Measurements from ENCODE around the gene ZNF70. TPM values are rescaled to one million over a fixed set of nuclear protein-coding genes. Genes with fewer than 3 reads are reported as not detected.

Gene ZNF70
- total and polyA plus RNA-seq, 2 of the 13 experiments (the other 11 are each of a cell fraction or from before 2014, with no cell fraction given), result 0.62 to 3.6 TPM

DNA sequence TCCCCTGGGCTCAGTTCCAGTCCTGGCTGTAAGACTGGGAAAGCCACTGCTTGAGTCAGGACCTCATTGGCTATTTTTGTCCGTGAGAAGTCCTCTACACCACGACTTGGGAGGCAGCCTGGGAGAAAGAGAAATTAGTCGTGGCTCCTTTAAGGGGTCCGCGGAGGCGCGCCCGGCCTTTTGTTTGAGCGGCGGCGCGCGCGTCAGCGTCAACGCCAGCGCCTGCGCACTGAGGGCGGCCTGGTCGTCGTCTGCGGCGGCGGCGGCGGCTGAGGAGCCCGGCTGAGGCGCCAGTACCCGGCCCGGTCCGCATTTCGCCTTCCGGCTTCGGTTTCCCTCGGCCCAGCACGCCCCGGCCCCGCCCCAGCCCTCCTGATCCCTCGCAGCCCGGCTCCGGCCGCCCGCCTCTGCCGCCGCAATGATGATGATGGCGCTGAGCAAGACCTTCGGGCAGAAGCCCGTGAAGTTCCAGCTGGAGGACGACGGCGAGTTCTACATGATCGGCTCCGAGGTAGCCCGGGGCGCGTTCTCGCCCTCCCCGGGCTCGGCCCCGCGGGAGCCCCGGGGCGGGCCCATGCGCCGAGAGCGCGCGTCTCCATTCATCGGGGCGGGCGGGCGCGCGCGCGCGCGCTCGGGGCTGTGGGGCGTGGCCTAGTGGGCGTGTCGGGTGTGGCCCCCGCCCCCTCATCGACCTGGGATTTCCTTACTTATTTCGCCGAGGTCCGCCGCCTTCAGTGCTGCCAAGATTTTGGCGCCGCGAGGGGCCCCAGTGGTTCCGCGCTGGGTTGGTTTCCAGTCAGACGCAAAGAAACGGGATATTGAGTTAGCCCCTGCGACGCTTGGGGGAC is 36.1 kb upstream of the ZNF70 start, which contains the start of gene SMARCB1 (continued):
- no peak for TF ChIP-seq ZNF589 (CRISPR knock-in tag; conservative IDR thresholded peaks at IDR 0.05)
- TF ChIP-seq ZNF44 (CRISPR knock-in tag; IDR thresholded peaks at IDR 0.05), result peak; percentile 14; the same call in 1 of the 2 replicates
- TF ChIP-seq ZNF292 (CRISPR knock-in tag; IDR thresholded peaks at IDR 0.05; ENCODE audit: borderline replicate concordance, low read depth), result no peak
- no peak for TF ChIP-seq ZKSCAN8 (CRISPR knock-in tag; IDR thresholded peaks at IDR 0.05; ENCODE audit: borderline replicate concordance)
- TF ChIP-seq, protein P1, sequence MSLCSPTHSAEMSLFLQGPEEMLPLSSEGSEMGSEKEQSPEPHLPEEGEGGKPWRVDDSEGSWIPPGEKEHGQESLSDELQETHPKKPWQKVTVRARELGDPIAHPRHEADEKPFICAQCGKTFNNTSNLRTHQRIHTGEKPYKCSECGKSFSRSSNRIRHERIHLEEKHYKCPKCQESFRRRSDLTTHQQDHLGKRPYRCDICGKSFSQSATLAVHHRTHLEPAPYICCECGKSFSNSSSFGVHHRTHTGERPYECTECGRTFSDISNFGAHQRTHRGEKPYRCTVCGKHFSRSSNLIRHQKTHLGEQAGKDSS (CRISPR knock-in tag; IDR thresholded peaks at IDR 0.05; ENCODE audit: borderline replicate concordance, low read depth), result no peak; the same call in 1 of the 2 replicates
- no peak for TF ChIP-seq JUND (CRISPR knock-in tag; IDR thresholded peaks at IDR 0.05)
- TF ChIP-seq STAG1 (CRISPR knock-in tag; IDR thresholded peaks at IDR 0.05), result no peak
- TF ChIP-seq MIXL1 (CRISPR knock-in tag; IDR thresholded peaks at IDR 0.05), result no peak
- TF ChIP-seq ZNF629 (CRISPR knock-in tag; conservative IDR thresholded peaks at IDR 0.05), result no peak; the same call in 1 of the 2 replicates
- no peak for TF ChIP-seq ARID2 (CRISPR knock-in tag; IDR thresholded peaks at IDR 0.05; ENCODE audit: borderline replicate concordance)
- 0 out of 2 replicates have a peak, but pooled peaks have one; percentile 13 for TF ChIP-seq DNMT1 (CRISPR knock-in tag; IDR thresholded peaks at IDR 0.05)
- peak; percentile 25; the same call in 1 of the 2 replicates for TF ChIP-seq MYC (CRISPR knock-in tag; IDR thresholded peaks at IDR 0.05; ENCODE audit: borderline replicate concordance)
- TF ChIP-seq, protein P2, sequence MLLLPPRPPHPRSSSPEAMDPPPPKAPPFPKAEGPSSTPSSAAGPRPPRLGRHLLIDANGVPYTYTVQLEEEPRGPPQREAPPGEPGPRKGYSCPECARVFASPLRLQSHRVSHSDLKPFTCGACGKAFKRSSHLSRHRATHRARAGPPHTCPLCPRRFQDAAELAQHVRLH (CRISPR knock-in tag; IDR thresholded peaks at IDR 0.05; ENCODE audit: borderline replicate concordance, low read depth), result no peak
- no peak; the same call in 1 of the 2 replicates for TF ChIP-seq ZNF703 (CRISPR knock-in tag; IDR thresholded peaks at IDR 0.05; ENCODE audit: borderline replicate concordance)
- TF ChIP-seq ZNF569 (CRISPR knock-in tag; IDR thresholded peaks at IDR 0.05; ENCODE audit: borderline replicate concordance), result no peak
- no peak for TF ChIP-seq ZNF432 (CRISPR knock-in tag; IDR thresholded peaks at IDR 0.05; ENCODE audit: borderline replicate concordance)
- no peak for TF ChIP-seq SMARCC2 (IDR thresholded peaks at IDR 0.05)
- TF ChIP-seq, protein P3, sequence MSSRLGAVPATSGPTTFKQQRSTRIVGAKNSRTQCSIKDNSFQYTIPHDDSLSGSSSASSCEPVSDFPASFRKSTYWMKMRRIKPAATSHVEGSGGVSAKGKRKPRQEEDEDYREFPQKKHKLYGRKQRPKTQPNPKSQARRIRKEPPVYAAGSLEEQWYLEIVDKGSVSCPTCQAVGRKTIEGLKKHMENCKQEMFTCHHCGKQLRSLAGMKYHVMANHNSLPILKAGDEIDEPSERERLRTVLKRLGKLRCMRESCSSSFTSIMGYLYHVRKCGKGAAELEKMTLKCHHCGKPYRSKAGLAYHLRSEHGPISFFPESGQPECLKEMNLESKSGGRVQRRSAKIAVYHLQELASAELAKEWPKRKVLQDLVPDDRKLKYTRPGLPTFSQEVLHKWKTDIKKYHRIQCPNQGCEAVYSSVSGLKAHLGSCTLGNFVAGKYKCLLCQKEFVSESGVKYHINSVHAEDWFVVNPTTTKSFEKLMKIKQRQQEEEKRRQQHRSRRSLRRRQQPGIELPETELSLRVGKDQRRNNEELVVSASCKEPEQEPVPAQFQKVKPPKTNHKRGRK (CRISPR knock-in tag; IDR thresholded peaks at IDR 0.05), result no peak
- TF ChIP-seq, protein P4, sequence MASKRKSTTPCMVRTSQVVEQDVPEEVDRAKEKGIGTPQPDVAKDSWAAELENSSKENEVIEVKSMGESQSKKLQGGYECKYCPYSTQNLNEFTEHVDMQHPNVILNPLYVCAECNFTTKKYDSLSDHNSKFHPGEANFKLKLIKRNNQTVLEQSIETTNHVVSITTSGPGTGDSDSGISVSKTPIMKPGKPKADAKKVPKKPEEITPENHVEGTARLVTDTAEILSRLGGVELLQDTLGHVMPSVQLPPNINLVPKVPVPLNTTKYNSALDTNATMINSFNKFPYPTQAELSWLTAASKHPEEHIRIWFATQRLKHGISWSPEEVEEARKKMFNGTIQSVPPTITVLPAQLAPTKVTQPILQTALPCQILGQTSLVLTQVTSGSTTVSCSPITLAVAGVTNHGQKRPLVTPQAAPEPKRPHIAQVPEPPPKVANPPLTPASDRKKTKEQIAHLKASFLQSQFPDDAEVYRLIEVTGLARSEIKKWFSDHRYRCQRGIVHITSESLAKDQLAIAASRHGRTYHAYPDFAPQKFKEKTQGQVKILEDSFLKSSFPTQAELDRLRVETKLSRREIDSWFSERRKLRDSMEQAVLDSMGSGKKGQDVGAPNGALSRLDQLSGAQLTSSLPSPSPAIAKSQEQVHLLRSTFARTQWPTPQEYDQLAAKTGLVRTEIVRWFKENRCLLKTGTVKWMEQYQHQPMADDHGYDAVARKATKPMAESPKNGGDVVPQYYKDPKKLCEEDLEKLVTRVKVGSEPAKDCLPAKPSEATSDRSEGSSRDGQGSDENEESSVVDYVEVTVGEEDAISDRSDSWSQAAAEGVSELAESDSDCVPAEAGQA (IDR thresholded peaks at IDR 0.05; ENCODE audit: low read depth), result no peak
- TF ChIP-seq, protein P4 (CRISPR knock-in tag; IDR thresholded peaks at IDR 0.05; ENCODE audit: borderline replicate concordance), result no peak
- TF ChIP-seq RFX5 (IDR thresholded peaks at IDR 0.05; ENCODE audit: low read depth, low read length), result no peak
- TF ChIP-seq NBN (conservative IDR thresholded peaks at IDR 0.05), result no peak
